HG03159 (cell line): ENCODE data around the gene RTBDN.
"Not testable (repeated sequence)": the region's sequence is repeated elsewhere in the genome, so short reads cannot be mapped to it uniquely, and the experiment has no call there.

Experiments
- ATAC-seq: cut with Tn5 transposase; IDR thresholded peaks from one replicate; pipeline ENCODE4 v1.9.1; 2021; ENCODE audit warnings: mild to moderate bottlenecking, moderate library complexity; ENCODE audit not compliant: unreplicated experiment

RTBDN gene

GRCh38 chr19:12858041-12858928 is 23.9 kb upstream of the RTBDN start:
- no peak for ATAC-seq

DNA sequence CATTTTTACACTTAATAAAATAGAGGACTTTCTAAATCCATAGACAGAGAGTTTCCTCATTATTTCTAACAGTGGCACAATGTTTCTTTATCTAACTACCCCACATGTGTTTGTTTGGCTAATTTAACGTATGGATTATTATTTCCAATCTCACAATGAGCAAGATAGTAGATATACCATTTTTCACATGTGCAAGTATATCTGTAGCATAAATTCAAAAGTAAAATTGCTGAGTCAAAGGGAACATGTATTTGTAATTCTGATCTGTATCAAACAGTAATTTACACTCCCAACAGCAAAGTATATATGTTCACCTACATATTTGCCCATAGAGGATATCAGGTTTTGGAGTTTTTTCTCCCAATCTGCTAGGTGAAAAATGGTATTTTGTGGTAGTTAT is 22.3 kb upstream of the RTBDN start:
- no peak for ATAC-seq

GRCh38 chr19:12847159-12848139 is 13.1 kb upstream of the RTBDN start:
- no peak for ATAC-seq

GRCh38 chr19:12846613-12847012 is 12.2 kb upstream of the RTBDN start:
- ATAC-seq = not testable (repeated sequence)

- no peak for ATAC-seq
Observed at GRCh38 chr19:12843999-12844732, 9.8 kb upstream of the RTBDN start.

DNA sequence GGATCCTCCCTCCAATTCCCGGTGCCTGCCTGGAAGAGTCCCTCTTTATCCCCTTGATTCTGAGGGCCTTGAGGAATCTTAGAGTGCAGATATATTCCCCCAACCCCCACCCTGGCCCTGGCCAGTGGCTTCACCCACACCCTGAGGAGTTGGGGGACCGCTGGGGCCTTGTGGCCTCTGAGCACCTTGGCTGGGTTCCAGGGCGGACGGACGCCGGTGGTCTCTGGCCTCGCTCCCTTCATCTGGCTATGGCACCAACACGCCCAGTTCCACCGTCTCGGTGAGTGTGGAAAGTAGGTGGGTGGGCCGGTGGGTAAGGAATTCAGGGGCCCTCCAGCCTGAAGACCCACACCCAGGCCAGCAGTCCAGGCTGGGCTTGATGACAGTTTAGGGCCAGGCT is 8.9 kb upstream of the RTBDN start:
- no peak for ATAC-seq

DNA sequence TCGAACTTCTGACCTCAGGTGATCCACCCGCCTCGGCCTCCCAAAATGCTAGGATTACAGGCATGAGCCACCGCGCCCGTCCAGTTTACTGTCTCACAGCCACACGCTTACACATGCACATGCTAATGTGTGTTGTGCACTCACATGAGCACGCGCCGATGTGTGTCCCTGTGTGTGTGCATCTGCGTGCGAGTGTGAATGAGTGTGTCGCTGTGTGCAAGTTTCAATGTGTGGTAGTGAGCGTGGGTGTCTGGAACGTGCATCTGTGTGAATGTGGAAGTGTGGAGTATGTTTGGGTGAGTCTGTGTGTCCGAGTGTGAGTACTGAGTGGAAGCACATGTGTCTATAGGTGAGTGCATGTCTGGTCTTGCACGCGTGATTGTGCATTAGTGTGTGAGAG is 8.1 kb upstream of the RTBDN start:
- ATAC-seq = no peak

DNA sequence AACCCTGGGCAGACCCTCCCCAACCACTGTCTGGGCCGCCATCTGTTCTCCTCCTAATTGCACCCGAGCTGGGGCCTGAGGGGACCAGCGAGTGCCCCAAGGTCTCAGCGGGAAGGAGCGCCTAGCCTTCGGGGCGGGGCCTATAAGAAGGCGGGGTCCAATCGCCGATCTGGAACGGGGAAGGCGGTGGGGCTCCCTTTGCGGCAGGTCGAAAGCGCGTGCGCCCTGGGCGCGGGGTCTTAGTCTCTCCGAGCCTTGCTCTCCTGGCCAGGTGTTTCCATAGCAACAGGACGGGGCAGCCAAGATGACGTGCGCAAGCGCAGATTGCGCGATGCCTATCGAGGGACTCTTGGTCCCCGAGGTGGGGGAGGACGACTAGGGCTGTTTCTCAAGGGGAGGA is 6.7 kb upstream of the RTBDN start:
- no peak for ATAC-seq

DNA sequence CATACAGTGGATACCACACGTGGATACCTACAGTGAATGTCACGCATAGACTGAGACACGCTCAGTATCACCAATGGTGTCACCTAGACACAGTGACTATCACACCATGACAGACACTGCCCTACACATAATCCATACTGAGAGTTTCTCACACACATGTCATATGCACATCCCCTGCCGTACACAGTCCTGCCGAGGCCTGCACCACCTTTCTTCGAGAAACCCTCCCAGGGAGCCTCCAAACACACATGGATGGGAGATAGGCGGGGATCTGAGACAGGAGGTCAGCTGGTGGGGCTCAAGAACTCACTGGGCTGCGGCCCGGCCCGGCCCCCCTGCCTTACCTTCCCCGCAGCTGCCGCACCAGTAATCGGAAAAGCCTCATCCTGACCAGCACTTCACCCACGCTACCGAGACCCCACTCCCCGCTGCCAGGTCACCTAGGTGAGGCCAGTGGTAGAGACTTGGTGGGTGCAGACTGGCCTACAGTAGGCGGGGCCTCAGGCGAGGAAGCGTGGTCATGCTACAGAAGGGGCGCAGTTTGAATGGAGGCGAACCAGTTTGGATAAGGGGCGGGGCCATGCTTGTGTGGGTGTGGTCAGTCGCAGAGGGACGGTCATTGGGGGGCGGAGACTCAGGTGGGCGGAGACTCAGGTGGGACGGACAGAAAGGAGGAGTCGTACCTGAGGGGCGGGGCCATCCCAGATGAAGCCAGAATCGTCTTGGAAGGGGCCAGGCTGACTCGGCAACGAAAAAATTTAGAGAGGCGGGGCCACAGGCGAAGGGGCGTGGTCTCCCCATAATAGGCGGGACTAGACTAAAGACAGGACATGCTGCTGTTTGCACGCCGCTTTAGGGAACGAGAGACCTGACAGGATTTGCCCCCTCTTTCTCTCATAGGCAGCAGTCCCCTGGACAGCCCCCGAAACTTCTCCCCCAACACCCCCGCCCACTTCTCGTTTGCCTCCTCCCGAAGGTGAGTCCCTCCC is 6.0 kb upstream of the RTBDN start:
- ATAC-seq = no peak

- no peak for ATAC-seq
Observed at GRCh38 chr19:12838886-12839756, 4.7 kb upstream of the RTBDN start.

DNA sequence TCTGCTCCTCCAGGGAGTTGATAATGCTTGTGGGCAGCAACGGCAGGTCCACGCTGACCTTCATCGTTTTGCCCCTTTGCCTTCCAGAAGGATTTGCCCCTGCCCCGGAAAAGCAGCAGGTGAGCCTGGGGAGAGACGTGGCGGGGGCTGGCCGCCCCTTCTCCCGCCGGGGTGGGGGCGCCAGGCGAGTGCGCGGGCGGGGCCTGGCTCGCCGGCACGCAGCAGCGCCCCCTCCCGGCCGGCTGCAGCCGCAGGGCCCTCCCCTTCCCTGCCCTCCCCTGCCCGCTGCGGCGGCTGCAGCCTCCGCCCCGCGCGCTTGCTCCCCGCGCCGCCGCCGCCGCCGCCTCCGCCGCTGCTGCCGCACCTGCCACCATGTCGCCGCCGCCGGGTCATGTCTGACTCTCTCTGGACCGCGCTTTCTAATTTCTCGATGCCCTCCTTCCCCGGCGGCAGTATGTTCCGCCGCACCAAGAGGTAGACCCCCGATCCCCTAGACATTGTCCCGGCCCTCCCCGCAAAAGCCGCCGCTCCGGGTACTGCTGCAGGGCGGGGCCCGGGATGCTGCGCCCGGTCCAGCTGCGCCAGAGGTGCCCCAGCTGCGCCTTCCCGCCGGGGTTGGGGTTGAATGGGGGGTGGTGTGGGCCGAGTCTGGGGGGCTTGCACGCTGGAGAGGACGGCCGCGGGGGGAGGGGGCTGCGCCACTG is 4.0 kb upstream of the RTBDN start, which contains the start of gene MAST1:
Gene MAST1, plus strand, starts transcription at position 334 of the 704 bp plus-strand sequence. Its CDS starts 58 bp downstream, at position 392.
- ATAC-seq = no peak

GRCh38 chr19:12837225-12837624 is 2.8 kb upstream of the RTBDN start:
- ATAC-seq = no peak

- ATAC-seq = no peak
Observed at GRCh38 chr19:12836529-12836863, 2.1 kb upstream of the RTBDN start.

- no peak for ATAC-seq
Observed at GRCh38 chr19:12834976-12835757, 788 bp upstream of the RTBDN start.

DNA sequence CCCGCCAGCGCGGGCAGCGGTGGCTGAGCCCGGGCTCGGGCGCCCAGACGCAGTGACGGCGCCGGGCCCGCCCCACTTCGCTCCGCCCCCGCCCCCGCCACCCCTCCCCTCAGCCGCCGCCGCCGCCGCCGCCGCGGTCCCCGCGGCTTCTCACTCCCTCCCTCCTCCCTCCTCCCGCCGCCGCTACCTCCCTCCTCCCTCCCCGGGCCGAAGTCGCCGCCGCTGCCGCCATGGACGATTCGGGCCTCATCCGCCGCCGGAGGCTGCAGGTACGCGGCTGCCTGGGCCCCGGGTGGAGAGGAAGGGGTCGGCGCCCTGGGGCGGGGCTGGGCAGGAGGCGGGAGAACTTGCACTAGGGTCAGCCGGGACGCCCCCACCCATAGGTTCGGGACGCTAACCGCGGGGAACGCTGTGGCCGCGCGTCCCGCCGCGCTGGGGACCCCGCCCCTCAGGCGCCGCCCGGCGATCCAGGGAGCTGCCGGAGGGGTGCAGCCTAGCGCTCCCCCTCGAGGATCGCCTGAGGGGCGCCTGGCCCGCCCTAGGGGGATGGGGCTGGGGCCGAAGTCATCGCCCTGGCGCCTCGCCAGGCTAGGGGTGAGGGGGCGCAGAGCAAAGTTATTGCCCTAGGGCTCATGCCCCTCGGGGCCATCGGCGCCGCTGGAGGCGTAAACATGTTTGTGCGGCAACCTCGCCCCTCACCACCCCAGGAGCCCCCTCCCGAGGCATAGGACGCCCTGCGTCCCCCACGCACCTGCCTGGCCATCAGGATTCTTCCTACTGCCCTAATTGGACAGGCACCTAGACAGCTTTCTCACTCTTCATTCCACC is 427 bp downstream of the RTBDN start:
- no peak for ATAC-seq

- ATAC-seq = no peak
Observed at GRCh38 chr19:12833418-12833737, 1.0 kb downstream of the RTBDN start.

GRCh38 chr19:12828494-12828893 is 5.9 kb downstream of the RTBDN start:
- ATAC-seq = no peak
